Coronary artery (tissue), 2 donors: ENCODE data around the gene ETV3L.

Source experiments
- DNase-seq: peaks from one replicate; pipeline ENCODE4 v3.0.0-alpha.2; 2017; ENCODE audit warnings: low spot score
- H3K27ac ChIP-seq, 2 donors: fragments of 200-600 bp; sonication (generic); one replicate each; pipeline ENCODE4 v1.5.1; 2016 to 2019
- H3K4me3 ChIP-seq: fragments of 200-600 bp; sonication (generic); 2 replicates; pipeline ENCODE4 v1.5.1; 2016; ENCODE audit warnings: mild to moderate bottlenecking, moderate library complexity
- CTCF ChIP-seq: fragments of 200-600 bp; sonication (generic); IDR thresholded peaks from one replicate; pipeline ENCODE4 v1.5.1; 2019; ENCODE audit warnings: antibody characterized with exemption

The ETV3L gene

GRCh38 chr1:157113106-157113505, 13.5 kb upstream of the ETV3L start:
- Histone ChIP-seq H3K4me3 (no peak overlapping the region), H3K27ac (no peak overlapping the region)
- no peak for DNase-seq
- TF ChIP-seq CTCF, result no peak

GRCh38 chr1:157112186-157112867, 12.7 kb upstream of the ETV3L start:
- DNase-seq, result no peak
- Histone ChIP-seq H3K27ac (no peak overlapping the region), H3K4me3 (no peak overlapping the region)
- TF ChIP-seq CTCF, result no peak

- DNase-seq, result no peak
- TF ChIP-seq CTCF, result no peak
- Histone ChIP-seq H3K27ac (no peak overlapping the region), H3K4me3 (no peak overlapping the region)
These were observed 12.0 kb upstream of the ETV3L start for GRCh38 chr1:157111396-157112165.

GRCh38 chr1:157110686-157111085, 11.1 kb upstream of the ETV3L start:
- H3K4me3 ChIP-seq, result no peak overlapping the region
- no peak overlapping the region for H3K27ac ChIP-seq
- no peak for DNase-seq
- no peak for TF ChIP-seq CTCF

GRCh38 chr1:157110003-157110402, 10.4 kb upstream of the ETV3L start:
- no peak for DNase-seq
- H3K27ac ChIP-seq, result no peak overlapping the region
- TF ChIP-seq CTCF, result no peak
- no peak overlapping the region for H3K4me3 ChIP-seq

GRCh38 chr1:157108448-157108847, 8.8 kb upstream of the ETV3L start:
- Histone ChIP-seq H3K27ac (no peak overlapping the region), H3K4me3 (no peak overlapping the region)
- no peak for DNase-seq
- TF ChIP-seq CTCF, result no peak

GRCh38 chr1:157107702-157108101, 8.1 kb upstream of the ETV3L start:
- no peak overlapping the region for H3K4me3 ChIP-seq
- no peak for DNase-seq

More at GRCh38 chr1:157107702-157108101, 8.1 kb upstream of the ETV3L start:
- no peak overlapping the region for H3K27ac ChIP-seq
- TF ChIP-seq CTCF, result no peak
